Measurements from ENCODE around the gene NXPE3. TPM values are rescaled to one million over a fixed set of nuclear protein-coding genes. Genes with fewer than 3 reads are reported as not detected.

The NXPE3 gene
- total RNA-seq, 2 donors from 2014 or later: 22.9 to 49.8 TPM

DNA sequence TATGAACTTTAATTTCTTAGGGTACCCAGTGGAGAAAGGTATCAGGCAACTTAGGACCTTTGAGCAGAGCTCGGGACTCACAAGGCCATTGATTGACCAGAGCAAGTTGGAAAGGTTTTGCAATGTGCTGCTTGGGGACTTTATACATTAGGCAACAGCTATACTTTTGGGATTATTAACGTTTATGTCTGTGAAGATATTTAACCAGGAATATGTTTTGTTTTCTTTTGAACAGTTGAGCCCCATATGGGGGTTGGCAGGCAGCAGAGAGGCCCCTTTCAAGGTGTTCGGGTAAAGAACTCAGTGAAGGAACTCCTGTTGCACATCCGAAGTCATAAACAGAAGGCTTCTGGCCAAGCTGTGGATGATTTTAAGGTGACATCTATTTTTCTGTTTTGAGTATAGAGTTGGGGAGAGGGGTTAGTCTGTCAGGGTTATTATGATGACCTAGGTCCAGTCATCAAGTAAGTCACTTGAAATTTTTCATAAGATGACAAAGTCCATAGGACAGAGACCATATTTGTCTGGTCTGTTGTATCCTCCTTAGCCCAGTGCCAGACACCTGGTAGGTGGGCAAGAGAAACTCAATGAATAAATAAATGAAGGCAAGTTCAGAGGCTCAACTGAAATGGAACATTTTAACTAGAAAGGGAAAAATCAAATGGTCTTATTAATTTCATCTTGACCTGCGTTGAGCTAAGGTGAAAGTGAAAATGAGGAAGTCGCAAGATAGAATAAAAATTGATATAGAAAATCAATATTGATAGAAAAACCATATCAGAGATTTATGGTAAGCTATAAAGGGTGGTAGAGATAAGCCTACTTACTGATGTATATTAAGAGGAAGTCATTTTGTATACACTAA is 73.1 kb downstream of the NXPE3 start:
- Histone ChIP-seq H3K27me3 (no peaks in the 10 kb centered on the region), H3K27ac (peak overlapping the region; percentile 98 to 99), H3K4me1 (peaks cover 0 to 36% of the 10 kb centered on the region in 2 donors), H3K9me3 (no peaks in the 10 kb centered on the region), H3K36me3 (peaks cover 54% of the 10 kb centered on the region), H3K4me3 (peak overlapping the region; percentile 86 to 94)
- DNase-seq (ENCODE audit: low spot score): no peak
- TF ChIP-seq, protein P1, sequence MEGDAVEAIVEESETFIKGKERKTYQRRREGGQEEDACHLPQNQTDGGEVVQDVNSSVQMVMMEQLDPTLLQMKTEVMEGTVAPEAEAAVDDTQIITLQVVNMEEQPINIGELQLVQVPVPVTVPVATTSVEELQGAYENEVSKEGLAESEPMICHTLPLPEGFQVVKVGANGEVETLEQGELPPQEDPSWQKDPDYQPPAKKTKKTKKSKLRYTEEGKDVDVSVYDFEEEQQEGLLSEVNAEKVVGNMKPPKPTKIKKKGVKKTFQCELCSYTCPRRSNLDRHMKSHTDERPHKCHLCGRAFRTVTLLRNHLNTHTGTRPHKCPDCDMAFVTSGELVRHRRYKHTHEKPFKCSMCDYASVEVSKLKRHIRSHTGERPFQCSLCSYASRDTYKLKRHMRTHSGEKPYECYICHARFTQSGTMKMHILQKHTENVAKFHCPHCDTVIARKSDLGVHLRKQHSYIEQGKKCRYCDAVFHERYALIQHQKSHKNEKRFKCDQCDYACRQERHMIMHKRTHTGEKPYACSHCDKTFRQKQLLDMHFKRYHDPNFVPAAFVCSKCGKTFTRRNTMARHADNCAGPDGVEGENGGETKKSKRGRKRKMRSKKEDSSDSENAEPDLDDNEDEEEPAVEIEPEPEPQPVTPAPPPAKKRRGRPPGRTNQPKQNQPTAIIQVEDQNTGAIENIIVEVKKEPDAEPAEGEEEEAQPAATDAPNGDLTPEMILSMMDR (IDR thresholded peaks at IDR 0.05): no peak

DNA sequence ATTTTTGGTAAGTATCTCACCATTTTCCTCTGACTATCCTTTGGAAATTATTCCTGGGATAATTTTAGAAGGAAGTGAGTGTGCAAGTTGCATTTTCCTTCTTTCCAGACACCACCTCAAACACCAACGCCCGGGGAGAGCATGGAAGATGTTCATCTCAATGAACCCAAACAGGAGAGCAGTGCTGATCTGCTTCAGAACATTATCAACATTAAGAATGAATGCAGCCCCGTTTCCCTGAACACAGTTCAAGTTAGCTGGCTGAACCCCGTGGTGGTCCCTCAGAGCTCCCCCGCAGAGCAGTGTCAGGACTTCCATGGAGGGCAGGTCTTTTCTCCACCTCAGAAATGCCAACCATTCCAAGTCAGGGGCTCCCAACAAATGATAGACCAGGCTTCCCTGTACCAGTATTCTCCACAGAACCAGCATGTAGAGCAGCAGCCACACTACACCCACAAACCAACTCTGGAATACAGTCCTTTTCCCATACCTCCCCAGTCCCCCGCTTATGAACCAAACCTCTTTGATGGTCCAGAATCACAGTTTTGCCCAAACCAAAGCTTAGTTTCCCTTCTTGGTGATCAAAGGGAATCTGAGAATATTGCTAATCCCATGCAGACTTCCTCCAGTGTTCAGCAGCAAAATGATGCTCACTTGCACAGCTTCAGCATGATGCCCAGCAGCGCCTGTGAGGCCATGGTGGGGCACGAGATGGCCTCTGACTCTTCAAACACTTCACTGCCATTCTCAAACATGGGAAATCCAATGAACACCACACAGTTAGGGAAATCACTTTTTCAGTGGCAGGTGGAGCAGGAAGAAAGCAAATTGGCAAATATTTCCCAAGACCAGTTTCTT is 74.2 kb downstream of the NXPE3 start:
- Histone ChIP-seq H3K27me3 (no peaks in the 10 kb centered on the region), H3K4me3 (peak overlapping the region; percentile 19 to 86), H3K9me3 (no peaks in the 10 kb centered on the region), H3K4me1 (peaks cover 0 to 43% of the 10 kb centered on the region in 2 donors), H3K27ac (no peak overlapping the region), H3K36me3 (peaks cover 66% of the 10 kb centered on the region)
- TF ChIP-seq, protein P1 (IDR thresholded peaks at IDR 0.05): no peak
- DNase-seq (ENCODE audit: low spot score): no peak

DNA sequence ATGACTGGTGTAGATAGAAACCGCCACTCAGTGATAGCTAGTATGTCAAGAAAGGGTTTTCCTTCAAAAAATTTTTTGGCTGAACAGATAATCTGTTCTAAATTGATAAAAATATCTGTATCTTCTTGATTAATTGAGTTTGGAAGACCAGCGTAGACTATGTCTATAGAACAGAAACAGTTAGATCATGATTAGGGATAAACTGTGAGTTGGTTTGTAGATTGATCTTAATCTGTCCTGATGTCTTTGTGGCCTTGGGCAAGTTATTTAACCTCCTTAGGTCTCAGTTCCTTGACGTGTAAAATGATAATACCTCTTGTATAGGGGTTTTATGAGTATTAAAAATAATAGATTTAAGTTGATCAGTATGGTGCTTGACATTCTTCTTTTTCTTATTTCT is 75.0 kb downstream of the NXPE3 start:
- peaks cover 0 to 36% of the 10 kb centered on the region in 2 donors for H3K4me1 ChIP-seq

DNA sequence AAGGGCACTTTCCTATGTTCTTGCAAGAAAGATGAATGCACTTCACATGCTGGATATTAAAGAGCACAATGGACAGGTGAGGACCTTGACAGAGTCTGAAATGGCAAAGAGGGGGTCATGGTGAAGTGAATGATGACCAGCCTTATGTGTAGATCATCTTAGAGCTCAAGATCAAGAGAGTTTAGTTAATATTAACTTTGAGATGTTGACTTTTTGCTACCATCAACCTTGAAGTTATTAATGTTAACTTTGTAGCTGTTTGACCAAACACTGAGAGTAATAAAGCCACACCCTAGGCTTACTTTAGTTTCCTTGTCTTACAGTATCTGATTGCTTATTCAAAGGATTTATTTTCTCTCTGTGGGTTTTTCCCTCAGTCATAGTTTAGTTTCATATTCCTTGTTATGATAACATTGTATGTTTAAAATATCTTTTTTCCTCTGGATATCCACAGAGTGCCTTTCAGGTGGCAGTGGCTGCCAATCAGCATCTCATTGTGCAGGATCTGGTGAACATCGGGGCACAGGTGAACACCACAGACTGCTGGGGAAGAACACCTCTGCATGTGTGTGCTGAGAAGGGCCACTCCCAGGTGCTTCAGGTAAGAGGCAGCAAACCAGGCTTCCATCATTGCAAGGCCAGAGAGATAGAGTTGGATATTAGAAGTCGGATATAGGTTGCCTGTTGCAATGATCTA is 75.7 kb downstream of the NXPE3 start:
- Histone ChIP-seq H3K36me3 (peaks cover 81% of the 10 kb centered on the region), H3K9me3 (no peaks in the 10 kb centered on the region), H3K4me1 (peaks cover 0 to 36% of the 10 kb centered on the region in 2 donors), H3K4me3 (no peak overlapping the region), H3K27me3 (no peaks in the 10 kb centered on the region), H3K27ac (no peak overlapping the region)
- DNase-seq (ENCODE audit: low spot score): no peak
- TF ChIP-seq, protein P1 (IDR thresholded peaks at IDR 0.05): no peak

More for the DNA sequence above, 75.0 kb downstream of the NXPE3 start:
- Histone ChIP-seq H3K27ac (no peak overlapping the region), H3K27me3 (no peaks in the 10 kb centered on the region), H3K4me3 (peak overlapping the region in 1 of 2 donors; percentile 86), H3K9me3 (no peaks in the 10 kb centered on the region), H3K36me3 (peaks cover 73% of the 10 kb centered on the region)
- no peak for DNase-seq (ENCODE audit: low spot score)
- TF ChIP-seq, protein P1 (IDR thresholded peaks at IDR 0.05): no peak

DNA sequence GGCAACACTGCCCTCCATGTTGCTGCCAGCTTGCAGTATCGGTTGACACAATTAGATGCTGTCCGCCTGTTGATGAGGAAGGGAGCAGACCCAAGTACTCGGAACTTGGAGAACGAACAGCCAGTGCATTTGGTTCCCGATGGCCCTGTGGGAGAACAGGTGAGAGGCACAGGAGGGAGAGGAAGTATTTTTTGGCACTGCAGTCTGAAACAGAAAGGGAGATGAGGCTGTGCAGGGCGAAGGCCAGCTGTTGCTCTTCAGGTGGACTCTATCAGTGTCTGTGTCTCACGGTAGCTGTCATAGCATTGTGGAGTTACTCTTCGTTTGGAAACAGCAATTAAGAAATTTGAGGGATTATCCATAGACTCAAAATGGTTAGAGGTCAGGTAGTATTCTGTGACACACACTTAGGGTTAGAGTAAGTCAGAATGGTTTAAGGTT is 78.3 kb downstream of the NXPE3 start:
- peak overlapping the region in 1 of 2 donors; percentile 7 for H3K4me3 ChIP-seq
- H3K9me3 ChIP-seq: no peaks in the 10 kb centered on the region
- peaks cover 0 to 24% of the 10 kb centered on the region in 2 donors for H3K4me1 ChIP-seq
- DNase-seq (ENCODE audit: low spot score): no peak
- H3K36me3 ChIP-seq: peaks cover 90% of the 10 kb centered on the region
- TF ChIP-seq, protein P1 (IDR thresholded peaks at IDR 0.05): no peak
- H3K27ac ChIP-seq: no peak overlapping the region
- no peaks in the 10 kb centered on the region for H3K27me3 ChIP-seq
